ENCODE results near the gene NT5DC1.
A peak's percentile ranks its signal among the peaks of the same experiment; 100 is the strongest.

Gene NT5DC1

DNA sequence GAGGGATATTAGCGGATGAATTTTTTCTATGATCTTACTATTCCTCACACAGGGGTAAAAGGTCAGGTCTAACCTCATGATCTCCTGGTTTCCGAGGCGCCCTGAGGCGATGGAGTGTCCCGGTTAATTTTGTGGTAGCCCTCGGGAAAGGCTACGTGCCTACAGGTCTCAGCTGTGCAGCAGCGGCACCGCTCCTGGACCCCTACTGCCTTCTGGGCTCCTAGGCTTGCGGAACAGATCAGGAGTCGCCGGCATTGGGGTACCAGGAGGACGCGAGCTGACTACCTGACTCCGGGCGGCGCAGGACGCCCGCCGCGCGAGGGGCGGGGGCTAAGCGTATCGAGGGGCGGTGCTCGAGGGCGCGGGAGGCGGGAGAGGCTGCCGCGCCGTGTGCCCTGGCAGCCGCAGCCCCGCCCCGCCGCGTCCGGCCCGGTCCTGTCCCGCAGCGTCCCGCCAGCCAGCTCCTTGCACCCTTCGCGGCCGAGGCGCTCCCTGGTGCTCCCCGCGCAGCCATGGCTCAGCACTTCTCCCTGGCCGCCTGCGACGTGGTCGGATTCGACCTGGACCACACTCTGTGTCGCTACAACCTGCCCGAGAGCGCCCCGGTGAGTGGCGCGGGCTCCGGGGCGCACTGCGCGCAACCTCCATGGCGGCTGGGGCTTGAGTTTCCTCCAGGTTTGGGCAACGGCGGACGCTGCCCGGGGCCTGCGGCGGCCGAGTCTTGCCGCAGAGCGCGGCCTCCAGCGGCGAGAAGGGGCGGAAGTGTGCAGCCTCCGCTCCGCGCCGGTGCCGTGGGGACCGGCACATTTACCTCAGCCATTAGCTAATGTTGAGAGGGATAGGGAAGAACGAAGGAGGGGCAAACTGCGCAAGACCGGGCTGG, at the start of gene NT5DC1:
Gene NT5DC1, plus strand, starts transcription at position 435 of the 883 bp plus-strand sequence. Its CDS starts 78 bp downstream, at position 513.
- no peaks in the 10 kb centered on the region for H3K27me3 ChIP-seq (ENCODE audit: low read depth, low read length)
- peaks cover 4 to 5% of the 10 kb centered on the region in 2 donors for H3K9me3 ChIP-seq (ENCODE audit: control insufficient read depth in 1 of 2, low read length in 2 of 2)
- H3K4me3 ChIP-seq (ENCODE audit: low read depth in 1 of 2, low read length in 2 of 2): peak within 1 kb of the TSS; percentile 88 to 90
- peak within 1 kb of the TSS; percentile 68 for H3K27ac ChIP-seq (ENCODE audit: low read length)
- H3K4me1 ChIP-seq (ENCODE audit: control insufficient read depth in 1 of 2, insufficient read depth in 2 of 2, low read length in 2 of 2): peaks cover 10 to 27% of the 10 kb centered on the region in 2 donors
- peaks cover 0 to 3% of the 10 kb centered on the region in 2 donors for H3K36me3 ChIP-seq (ENCODE audit: control insufficient read depth in 1 of 2, insufficient read depth in 2 of 2, low read length in 2 of 2)

DNA sequence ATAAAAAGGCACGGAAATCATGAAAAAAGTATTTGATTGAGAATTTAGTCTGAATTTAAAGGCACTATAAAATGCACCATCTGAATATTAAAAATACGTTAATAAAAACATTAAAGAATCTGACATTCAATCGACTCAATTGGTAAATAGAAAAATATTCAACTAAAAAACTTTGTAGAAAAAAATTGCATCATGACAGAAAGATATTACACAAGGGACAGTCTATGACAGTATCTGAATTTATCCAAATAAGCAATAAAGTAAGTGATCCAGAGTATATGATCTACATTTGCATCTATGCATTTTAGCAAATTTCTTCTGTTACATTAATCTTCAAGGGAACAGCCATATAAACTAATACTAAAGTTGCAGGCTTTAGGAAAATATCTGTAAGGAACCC, 49.4 kb upstream of the NT5DC1 start:
- H3K4me3 ChIP-seq (ENCODE audit: low read depth in 1 of 2, low read length in 2 of 2): no peak overlapping the region
- H3K27me3 ChIP-seq (ENCODE audit: low read depth, low read length): no peaks in the 10 kb centered on the region
- no peaks in the 10 kb centered on the region for H3K36me3 ChIP-seq (ENCODE audit: control insufficient read depth in 1 of 2, insufficient read depth in 2 of 2, low read length in 2 of 2)
- peaks cover 0 to 5% of the 10 kb centered on the region in 2 donors for H3K4me1 ChIP-seq (ENCODE audit: control insufficient read depth in 1 of 2, insufficient read depth in 2 of 2, low read length in 2 of 2)
- H3K9me3 ChIP-seq (ENCODE audit: control insufficient read depth in 1 of 2, low read length in 2 of 2): no peaks in the 10 kb centered on the region
- H3K27ac ChIP-seq (ENCODE audit: low read length): no peak overlapping the region

DNA sequence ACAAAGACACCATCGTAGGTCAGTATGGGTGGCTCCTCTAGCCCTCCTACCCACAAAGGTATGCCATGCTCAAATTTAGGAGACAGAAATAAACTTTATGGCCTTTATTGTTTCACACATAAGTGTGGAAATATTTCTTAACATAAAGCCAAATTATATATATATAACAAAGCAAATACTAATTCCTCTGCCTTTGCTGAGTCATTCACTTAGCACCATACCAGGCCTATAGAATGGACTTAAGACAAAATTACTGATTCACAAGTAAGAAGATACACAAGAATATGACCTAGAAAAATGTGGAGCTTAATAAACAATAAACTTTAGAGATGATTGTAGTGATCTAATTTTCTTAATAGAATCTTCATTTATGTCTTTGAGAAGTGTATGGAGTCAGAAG, 45.1 kb upstream of the NT5DC1 start:
- Histone ChIP-seq H3K4me1 (ENCODE audit: control insufficient read depth in 1 of 2, insufficient read depth in 2 of 2, low read length in 2 of 2) (no peaks in the 10 kb centered on the region), H3K36me3 (ENCODE audit: control insufficient read depth in 1 of 2, insufficient read depth in 2 of 2, low read length in 2 of 2) (no peaks in the 10 kb centered on the region), H3K9me3 (ENCODE audit: control insufficient read depth in 1 of 2, low read length in 2 of 2) (no peaks in the 10 kb centered on the region), H3K27me3 (ENCODE audit: low read depth, low read length) (no peaks in the 10 kb centered on the region), H3K27ac (ENCODE audit: low read length) (no peak overlapping the region), H3K4me3 (ENCODE audit: low read depth in 1 of 2, low read length in 2 of 2) (no peak overlapping the region)

DNA sequence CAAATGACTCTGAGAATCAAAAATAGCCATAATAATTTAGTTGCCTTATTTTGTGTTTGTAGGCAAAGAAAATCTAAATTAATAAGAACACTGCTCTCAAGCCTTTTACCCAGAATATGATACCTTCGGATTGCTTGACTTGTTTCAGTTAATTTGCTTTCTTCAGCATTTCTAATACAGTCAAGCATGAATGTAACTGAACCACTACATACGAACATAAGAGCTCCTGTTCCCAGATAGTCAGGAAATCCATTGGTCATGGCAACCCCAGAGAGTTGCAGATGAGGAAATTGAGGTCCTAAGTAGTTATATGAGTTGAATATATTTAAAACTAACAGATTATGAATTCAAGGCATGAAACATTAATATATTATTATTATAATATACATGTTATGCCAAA, 42.9 kb upstream of the NT5DC1 start:
- Histone ChIP-seq H3K4me1 (ENCODE audit: control insufficient read depth in 1 of 2, insufficient read depth in 2 of 2, low read length in 2 of 2) (no peaks in the 10 kb centered on the region), H3K27me3 (ENCODE audit: low read depth, low read length) (no peaks in the 10 kb centered on the region), H3K4me3 (ENCODE audit: low read depth in 1 of 2, low read length in 2 of 2) (peak overlapping the region in 1 of 2 donors; percentile 40), H3K36me3 (ENCODE audit: control insufficient read depth in 1 of 2, insufficient read depth in 2 of 2, low read length in 2 of 2) (no peaks in the 10 kb centered on the region), H3K9me3 (ENCODE audit: control insufficient read depth in 1 of 2, low read length in 2 of 2) (no peaks in the 10 kb centered on the region), H3K27ac (ENCODE audit: low read length) (no peak overlapping the region)

DNA sequence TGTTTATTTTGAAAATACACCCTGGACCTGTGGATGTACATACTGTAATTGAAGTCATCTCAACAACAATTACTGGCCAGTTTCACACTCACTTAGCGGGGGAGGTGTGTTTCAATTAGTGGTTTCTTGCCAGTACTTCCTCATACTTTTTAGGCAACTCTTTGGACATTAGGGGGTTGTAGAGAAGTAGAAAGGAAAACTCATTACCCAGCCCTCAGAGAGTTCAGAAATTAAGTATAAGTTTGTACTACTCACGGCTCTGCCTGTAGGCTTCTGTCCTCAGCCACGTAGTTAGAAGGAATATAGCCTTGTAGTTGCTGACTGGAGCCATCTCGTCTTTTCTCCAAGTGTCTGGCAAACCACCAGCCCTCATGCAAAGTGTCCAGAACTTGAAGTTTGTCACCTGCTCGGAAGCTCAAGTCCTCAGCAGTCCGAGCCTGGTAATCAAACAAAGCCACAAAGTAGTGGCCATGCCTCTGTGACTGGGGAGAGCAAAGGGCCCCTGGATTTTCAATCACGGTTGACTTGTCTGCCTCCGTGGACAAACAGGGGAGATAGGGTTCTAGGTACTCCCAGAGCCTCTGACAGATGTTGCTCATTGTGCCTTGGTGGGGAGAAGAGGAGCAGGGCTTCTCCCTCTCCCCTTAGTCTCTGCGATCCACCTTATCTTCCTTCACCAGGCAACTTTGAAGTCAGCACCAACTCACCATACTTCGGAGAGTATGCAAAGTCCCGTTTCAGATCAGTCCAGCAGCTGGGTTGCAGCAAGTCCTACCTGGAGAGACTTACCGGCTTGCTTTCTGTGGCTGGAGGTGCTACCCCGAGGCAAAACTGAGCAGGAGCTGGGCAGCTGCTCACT, 40.7 kb upstream of the NT5DC1 start:
- peak overlapping the region; percentile 30 to 75 for H3K4me3 ChIP-seq (ENCODE audit: low read depth in 1 of 2, low read length in 2 of 2)
- H3K27me3 ChIP-seq (ENCODE audit: low read depth, low read length): no peaks in the 10 kb centered on the region
- peak overlapping the region; percentile 82 for H3K27ac ChIP-seq (ENCODE audit: low read length)
- H3K36me3 ChIP-seq (ENCODE audit: control insufficient read depth in 1 of 2, insufficient read depth in 2 of 2, low read length in 2 of 2): no peaks in the 10 kb centered on the region
- H3K9me3 ChIP-seq (ENCODE audit: control insufficient read depth in 1 of 2, low read length in 2 of 2): no peaks in the 10 kb centered on the region
- H3K4me1 ChIP-seq (ENCODE audit: control insufficient read depth in 1 of 2, insufficient read depth in 2 of 2, low read length in 2 of 2): no peaks in the 10 kb centered on the region

DNA sequence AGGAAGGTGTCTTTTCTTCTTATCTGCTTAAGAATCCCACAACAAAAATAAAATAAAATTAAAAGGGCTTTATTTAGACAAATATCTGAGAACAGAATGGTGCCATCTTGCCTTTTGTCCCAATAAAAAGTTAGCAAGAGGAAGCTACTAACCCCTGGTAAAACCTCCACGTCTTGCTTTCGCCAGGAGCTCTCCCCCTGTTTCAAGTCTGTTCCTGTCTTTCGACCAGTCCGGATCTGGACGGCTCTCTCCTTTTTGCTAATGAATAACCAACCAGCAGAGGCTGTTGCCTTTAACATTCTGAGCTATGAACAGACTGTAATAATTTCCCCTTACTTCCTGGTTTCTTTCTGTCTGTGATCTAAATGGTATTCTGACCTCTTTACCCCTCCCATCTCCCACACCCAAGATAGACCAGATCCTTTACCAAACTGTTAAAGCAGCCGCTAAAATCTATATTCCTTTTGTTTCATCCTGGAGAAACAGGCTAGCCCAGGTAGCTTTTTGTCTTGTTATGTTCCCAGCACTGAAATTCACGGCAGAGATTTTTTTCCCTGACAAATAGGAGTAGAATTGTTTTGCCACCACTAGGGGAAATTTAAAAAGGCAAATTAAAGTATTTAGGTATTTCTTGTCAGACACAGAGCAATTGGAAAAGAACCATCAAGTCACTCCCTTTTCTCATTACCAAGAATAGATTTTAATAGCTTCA, 39.9 kb upstream of the NT5DC1 start, which contains the start of gene FRK:
Gene FRK, minus strand, starts transcription at position 320 of the 712 bp plus-strand sequence. CDS start 580 bp downstream, outside the sequence.
- peak within 1 kb of the TSS; percentile 82 for H3K27ac ChIP-seq (ENCODE audit: low read length)
- no peaks in the 10 kb centered on the region for H3K27me3 ChIP-seq (ENCODE audit: low read depth, low read length)
- peak within 1 kb of the TSS; percentile 30 to 75 for H3K4me3 ChIP-seq (ENCODE audit: low read depth in 1 of 2, low read length in 2 of 2)
- no peaks in the 10 kb centered on the region for H3K36me3 ChIP-seq (ENCODE audit: control insufficient read depth in 1 of 2, insufficient read depth in 2 of 2, low read length in 2 of 2)
- H3K4me1 ChIP-seq (ENCODE audit: control insufficient read depth in 1 of 2, insufficient read depth in 2 of 2, low read length in 2 of 2): no peaks in the 10 kb centered on the region
- H3K9me3 ChIP-seq (ENCODE audit: control insufficient read depth in 1 of 2, low read length in 2 of 2): no peaks in the 10 kb centered on the region

DNA sequence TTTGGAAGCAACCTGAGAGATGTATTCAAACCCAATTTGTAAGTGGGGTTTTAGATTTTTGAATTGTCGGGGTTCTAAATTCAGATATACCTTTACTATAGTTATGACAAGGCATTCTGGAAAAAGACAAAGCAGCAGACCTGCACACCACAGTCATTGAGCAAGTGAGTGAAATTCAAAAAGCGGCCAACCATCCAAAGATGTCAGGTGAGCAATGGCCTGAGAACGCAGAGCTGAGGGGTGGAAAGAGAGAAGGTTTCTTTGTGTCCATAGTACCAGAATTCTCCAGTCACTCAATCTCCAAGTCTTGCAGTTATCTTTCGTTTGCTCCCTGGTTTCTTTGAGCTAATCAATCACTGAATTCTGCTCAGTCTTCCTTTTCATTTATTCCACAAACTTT, 38.2 kb upstream of the NT5DC1 start:
- H3K9me3 ChIP-seq (ENCODE audit: control insufficient read depth in 1 of 2, low read length in 2 of 2): no peaks in the 10 kb centered on the region
- no peaks in the 10 kb centered on the region for H3K4me1 ChIP-seq (ENCODE audit: control insufficient read depth in 1 of 2, insufficient read depth in 2 of 2, low read length in 2 of 2)
- no peak overlapping the region for H3K27ac ChIP-seq (ENCODE audit: low read length)
- no peaks in the 10 kb centered on the region for H3K27me3 ChIP-seq (ENCODE audit: low read depth, low read length)
- H3K4me3 ChIP-seq (ENCODE audit: low read depth in 1 of 2, low read length in 2 of 2): no peak overlapping the region
- no peaks in the 10 kb centered on the region for H3K36me3 ChIP-seq (ENCODE audit: control insufficient read depth in 1 of 2, insufficient read depth in 2 of 2, low read length in 2 of 2)

DNA sequence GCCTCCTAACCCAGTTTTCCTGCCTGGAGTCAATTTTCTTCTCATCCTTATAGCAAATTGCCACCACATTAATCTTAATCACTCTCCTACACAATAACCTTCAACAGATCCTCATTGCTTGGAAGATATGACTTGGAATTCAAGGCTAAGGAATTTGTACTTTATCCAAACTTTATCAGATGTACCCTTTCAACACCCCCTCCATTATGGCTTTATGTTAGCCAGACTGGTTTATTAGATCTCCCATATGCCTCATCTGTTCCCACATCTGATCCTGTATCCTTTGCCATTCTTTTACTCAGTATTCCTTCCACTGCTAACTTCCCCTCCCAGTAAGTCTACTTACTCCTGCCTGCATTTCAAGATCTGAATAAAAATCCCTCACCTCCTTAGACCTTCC, 36.0 kb upstream of the NT5DC1 start:
- no peaks in the 10 kb centered on the region for H3K36me3 ChIP-seq (ENCODE audit: control insufficient read depth in 1 of 2, insufficient read depth in 2 of 2, low read length in 2 of 2)
- H3K4me3 ChIP-seq (ENCODE audit: low read depth in 1 of 2, low read length in 2 of 2): no peak overlapping the region
- no peak overlapping the region for H3K27ac ChIP-seq (ENCODE audit: low read length)
- no peaks in the 10 kb centered on the region for H3K4me1 ChIP-seq (ENCODE audit: control insufficient read depth in 1 of 2, insufficient read depth in 2 of 2, low read length in 2 of 2)
- H3K27me3 ChIP-seq (ENCODE audit: low read depth, low read length): no peaks in the 10 kb centered on the region
- H3K9me3 ChIP-seq (ENCODE audit: control insufficient read depth in 1 of 2, low read length in 2 of 2): no peaks in the 10 kb centered on the region

DNA sequence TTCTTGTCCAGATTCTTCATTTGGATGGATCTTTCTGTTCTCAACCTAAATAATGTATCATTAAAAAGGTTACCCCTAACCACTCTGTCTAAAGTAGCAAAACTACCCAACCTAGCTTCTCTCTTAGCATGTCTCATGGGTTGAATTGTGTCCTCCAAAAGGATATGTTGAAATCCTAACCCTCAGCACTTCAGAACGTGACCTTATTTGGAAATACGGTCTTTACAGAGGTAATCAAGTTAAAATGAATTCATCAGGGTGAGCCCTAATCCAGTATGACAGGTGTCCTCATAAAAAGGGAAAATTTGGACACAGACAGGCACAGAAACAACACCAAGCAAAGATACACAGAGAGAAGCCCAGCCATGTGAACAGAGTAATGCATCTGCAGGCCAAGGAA, 33.9 kb upstream of the NT5DC1 start:
- Histone ChIP-seq H3K9me3 (ENCODE audit: control insufficient read depth in 1 of 2, low read length in 2 of 2) (no peaks in the 10 kb centered on the region), H3K4me1 (ENCODE audit: control insufficient read depth in 1 of 2, insufficient read depth in 2 of 2, low read length in 2 of 2) (no peaks in the 10 kb centered on the region), H3K4me3 (ENCODE audit: low read depth in 1 of 2, low read length in 2 of 2) (no peak overlapping the region), H3K36me3 (ENCODE audit: control insufficient read depth in 1 of 2, insufficient read depth in 2 of 2, low read length in 2 of 2) (no peaks in the 10 kb centered on the region), H3K27ac (ENCODE audit: low read length) (no peak overlapping the region), H3K27me3 (ENCODE audit: low read depth, low read length) (no peaks in the 10 kb centered on the region)

DNA sequence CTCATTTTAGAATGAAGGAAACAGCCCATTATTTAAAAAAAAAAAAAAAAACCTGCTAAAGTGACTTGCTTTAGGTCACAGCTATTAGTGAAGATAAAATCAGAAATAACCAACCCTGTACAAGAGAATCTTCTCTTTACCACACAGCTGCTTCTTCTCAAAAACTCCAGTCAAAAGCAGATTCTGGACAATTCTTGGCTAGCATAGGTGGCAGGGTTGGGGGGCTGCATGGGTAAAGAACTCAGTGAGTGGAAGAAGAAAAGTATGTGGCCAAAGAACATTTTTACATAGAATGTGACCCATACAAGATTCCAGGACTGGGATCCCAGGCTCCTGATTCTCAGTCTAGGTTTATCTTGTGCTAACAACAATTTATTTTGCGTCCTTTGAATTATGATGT, 30.6 kb upstream of the NT5DC1 start:
- no peak overlapping the region for H3K4me3 ChIP-seq (ENCODE audit: low read depth in 1 of 2, low read length in 2 of 2)
- H3K4me1 ChIP-seq (ENCODE audit: control insufficient read depth in 1 of 2, insufficient read depth in 2 of 2, low read length in 2 of 2): no peaks in the 10 kb centered on the region
- no peaks in the 10 kb centered on the region for H3K9me3 ChIP-seq (ENCODE audit: control insufficient read depth in 1 of 2, low read length in 2 of 2)
- no peak overlapping the region for H3K27ac ChIP-seq (ENCODE audit: low read length)
- H3K36me3 ChIP-seq (ENCODE audit: control insufficient read depth in 1 of 2, insufficient read depth in 2 of 2, low read length in 2 of 2): no peaks in the 10 kb centered on the region
- no peaks in the 10 kb centered on the region for H3K27me3 ChIP-seq (ENCODE audit: low read depth, low read length)
